MM.1S (cell line): ENCODE measurements around the gene FMN2.

Experiments used
- DNase-seq: peaks from one replicate; pipeline ENCODE4 v3.0.0-alpha.2; 2015
- H2AFZ ChIP-seq: fragments of 300-600 bp; sonication (generic); 2 replicates; pipeline ENCODE4 v1.6.0; 2016; ENCODE audit warnings: antibody characterized with exemption, low read length
- H3F3A ChIP-seq: fragments of 300-600 bp; sonication (generic); 2 replicates; pipeline ENCODE4 v1.6.1; 2016; ENCODE audit warnings: mild to moderate bottlenecking, antibody characterized with exemption, low read length, moderate library complexity, mixed read lengths; ENCODE audit not compliant: insufficient read depth
- H3K27ac ChIP-seq: fragments of 300-600 bp; sonication (generic); 2 replicates; pipeline ENCODE4 v1.5.1; 2016; ENCODE audit warnings: mild to moderate bottlenecking, low read length
- H3K27me3 ChIP-seq: fragments of 300-600 bp; sonication (generic); replicated peaks from 2 replicates; pipeline ENCODE4 v1.6.0; 2016; ENCODE audit warnings: low read length; ENCODE audit not compliant: insufficient read depth
- H3K36me3 ChIP-seq: fragments of 300-600 bp; sonication (generic); replicated peaks from 2 replicates; pipeline ENCODE4 v1.6.1; 2016; ENCODE audit warnings: mild to moderate bottlenecking, low read length, mixed read lengths; ENCODE audit not compliant: insufficient read depth
- H3K4me1 ChIP-seq: fragments of 300-600 bp; sonication (generic); 2 replicates; pipeline ENCODE4 v1.6.1; 2016; ENCODE audit warnings: low read length, mixed read lengths
- H3K4me2 ChIP-seq: fragments of 300-600 bp; sonication (generic); 2 replicates; pipeline ENCODE4 v1.6.0; 2016; ENCODE audit warnings: low read depth, low read length
- H3K4me3 ChIP-seq: fragments of 300-600 bp; sonication (generic); 2 replicates; pipeline ENCODE4 v1.5.1; 2016; ENCODE audit warnings: low read length, mixed read lengths
- H3K79me2 ChIP-seq: fragments of 300-600 bp; sonication (generic); 2 replicates; pipeline ENCODE4 v1.6.1; 2016; ENCODE audit warnings: mixed run types, low read length, mixed read lengths
- H3K9ac ChIP-seq: fragments of 300-600 bp; sonication (generic); 2 replicates; pipeline ENCODE4 v1.6.1; 2016; ENCODE audit warnings: low read length, mixed read lengths
- H3K9me2 ChIP-seq: fragments of 300-600 bp; sonication (generic); replicated peaks from 2 replicates; pipeline ENCODE4 v1.6.1; 2016; ENCODE audit warnings: mild to moderate bottlenecking, low read length, mixed read lengths; ENCODE audit not compliant: insufficient read depth
- H3K9me3 ChIP-seq: fragments of 300-600 bp; sonication (generic); replicated peaks from 2 replicates; pipeline ENCODE4 v1.6.1; 2016; ENCODE audit warnings: mild to moderate bottlenecking, low read length, mixed read lengths; ENCODE audit not compliant: insufficient read depth
- H4K20me1 ChIP-seq: fragments of 300-600 bp; sonication (generic); 2 replicates; pipeline ENCODE4 v1.6.1; 2016; ENCODE audit warnings: mild to moderate bottlenecking, low read length, moderate library complexity, mixed read lengths; ENCODE audit not compliant: insufficient read depth
- EZH2 ChIP-seq: fragments of 300-600 bp; sonication (generic); optimal IDR thresholded peaks from 2 replicates; pipeline ENCODE3; 2017; ENCODE audit warnings: low read depth, mild to moderate bottlenecking, antibody characterized with exemption, low read length, mixed read lengths
- EZH2phosphoT487 ChIP-seq: fragments of 300-600 bp; sonication (generic); IDR thresholded peaks from 2 replicates; pipeline ENCODE4 v1.6.1; 2018; ENCODE audit warnings: antibody characterized with exemption, low read length
- TF ChIP-seq, protein P1 (sequence below): fragments of 300-600 bp; sonication (generic); IDR thresholded peaks from 2 replicates; pipeline ENCODE4 v1.5.1; 2016; ENCODE audit warnings: antibody characterized with exemption, low read length, mixed read lengths

The FMN2 gene

DNA sequence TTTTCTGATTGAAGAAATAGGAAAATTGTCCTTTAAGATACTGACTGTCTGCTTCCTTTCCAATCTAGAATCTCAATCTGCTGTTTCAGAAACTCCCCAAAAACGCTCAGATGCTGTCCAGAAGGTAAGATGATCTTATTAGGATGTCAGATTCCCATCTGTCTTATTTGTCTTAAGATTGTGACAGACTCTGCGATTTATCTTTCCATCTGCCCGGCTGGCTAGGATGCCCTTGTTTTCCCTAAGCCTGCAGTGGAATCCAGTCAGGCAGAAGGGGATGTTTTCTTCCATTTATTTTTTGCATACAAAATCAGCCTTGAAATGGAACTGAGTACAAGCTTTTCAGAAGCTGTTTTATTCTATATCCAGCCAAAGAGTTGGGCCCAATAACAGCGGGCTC lies 96.5 kb downstream of the FMN2 start:
- Histone ChIP-seq H3K4me1 (no peaks in the 10 kb centered on the region), H2AFZ (no peak overlapping the region), H3K27me3 (no peaks in the 10 kb centered on the region), H3F3A (no peaks in the 10 kb centered on the region), H3K4me3 (no peak overlapping the region), H3K9me3 (no peaks in the 10 kb centered on the region), H3K27ac (no peak overlapping the region), H3K9me2 (no peaks in the 10 kb centered on the region), H3K9ac (no peak overlapping the region), H3K79me2 (no peaks in the 10 kb centered on the region), H4K20me1 (no peaks in the 10 kb centered on the region), H3K4me2 (no peak overlapping the region), H3K36me3 (no peaks in the 10 kb centered on the region)
- no peak for DNase-seq
- TF ChIP-seq, protein P1, sequence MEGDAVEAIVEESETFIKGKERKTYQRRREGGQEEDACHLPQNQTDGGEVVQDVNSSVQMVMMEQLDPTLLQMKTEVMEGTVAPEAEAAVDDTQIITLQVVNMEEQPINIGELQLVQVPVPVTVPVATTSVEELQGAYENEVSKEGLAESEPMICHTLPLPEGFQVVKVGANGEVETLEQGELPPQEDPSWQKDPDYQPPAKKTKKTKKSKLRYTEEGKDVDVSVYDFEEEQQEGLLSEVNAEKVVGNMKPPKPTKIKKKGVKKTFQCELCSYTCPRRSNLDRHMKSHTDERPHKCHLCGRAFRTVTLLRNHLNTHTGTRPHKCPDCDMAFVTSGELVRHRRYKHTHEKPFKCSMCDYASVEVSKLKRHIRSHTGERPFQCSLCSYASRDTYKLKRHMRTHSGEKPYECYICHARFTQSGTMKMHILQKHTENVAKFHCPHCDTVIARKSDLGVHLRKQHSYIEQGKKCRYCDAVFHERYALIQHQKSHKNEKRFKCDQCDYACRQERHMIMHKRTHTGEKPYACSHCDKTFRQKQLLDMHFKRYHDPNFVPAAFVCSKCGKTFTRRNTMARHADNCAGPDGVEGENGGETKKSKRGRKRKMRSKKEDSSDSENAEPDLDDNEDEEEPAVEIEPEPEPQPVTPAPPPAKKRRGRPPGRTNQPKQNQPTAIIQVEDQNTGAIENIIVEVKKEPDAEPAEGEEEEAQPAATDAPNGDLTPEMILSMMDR = no peak
- TF ChIP-seq EZH2 = no peak
- TF ChIP-seq EZH2phosphoT487 = no peak

DNA sequence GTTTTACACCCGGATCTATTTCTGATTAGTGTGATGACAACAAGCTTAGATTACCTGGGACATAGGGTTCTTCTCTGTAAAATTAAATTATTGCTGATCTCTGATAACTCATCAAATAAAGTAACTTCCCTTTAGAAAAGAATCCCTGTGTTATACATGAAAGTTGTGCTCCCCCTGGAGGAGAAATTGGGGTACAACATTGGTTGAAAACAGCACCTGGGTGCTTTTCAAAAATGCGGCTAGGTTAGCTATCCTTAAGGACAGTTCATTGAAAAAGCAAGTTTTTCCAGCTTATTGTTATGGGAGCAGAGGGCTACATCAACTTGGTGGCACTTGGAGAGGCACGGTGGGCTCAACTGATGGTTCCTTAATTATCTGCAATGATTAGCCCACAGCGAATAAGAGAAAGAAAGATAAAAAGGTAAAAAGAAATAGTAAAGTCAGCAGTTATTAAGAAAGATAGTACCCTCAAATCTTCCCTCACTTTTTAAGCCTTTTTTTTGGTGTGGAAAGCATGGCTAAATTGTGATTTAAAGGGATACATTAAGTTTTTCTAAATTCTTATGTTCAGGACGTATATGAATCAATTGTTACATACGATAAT lies 97.8 kb downstream of the FMN2 start:
- peak; percentile 60 for DNase-seq
- no peaks in the 10 kb centered on the region for H4K20me1 ChIP-seq
- no peak overlapping the region for H3K9ac ChIP-seq
- no peaks in the 10 kb centered on the region for H3K9me3 ChIP-seq
- no peaks in the 10 kb centered on the region for H3K36me3 ChIP-seq
- TF ChIP-seq, protein P1 = peak; percentile 92
- TF ChIP-seq EZH2phosphoT487 = no peak
- TF ChIP-seq EZH2 = no peak
- H3K4me3 ChIP-seq = no peak overlapping the region
- H3K27me3 ChIP-seq = no peaks in the 10 kb centered on the region
- H3K27ac ChIP-seq = no peak overlapping the region
- no peaks in the 10 kb centered on the region for H3F3A ChIP-seq
- no peak overlapping the region for H2AFZ ChIP-seq
- no peaks in the 10 kb centered on the region for H3K4me1 ChIP-seq
- no peaks in the 10 kb centered on the region for H3K9me2 ChIP-seq
- no peaks in the 10 kb centered on the region for H3K79me2 ChIP-seq
- no peak overlapping the region for H3K4me2 ChIP-seq

DNA sequence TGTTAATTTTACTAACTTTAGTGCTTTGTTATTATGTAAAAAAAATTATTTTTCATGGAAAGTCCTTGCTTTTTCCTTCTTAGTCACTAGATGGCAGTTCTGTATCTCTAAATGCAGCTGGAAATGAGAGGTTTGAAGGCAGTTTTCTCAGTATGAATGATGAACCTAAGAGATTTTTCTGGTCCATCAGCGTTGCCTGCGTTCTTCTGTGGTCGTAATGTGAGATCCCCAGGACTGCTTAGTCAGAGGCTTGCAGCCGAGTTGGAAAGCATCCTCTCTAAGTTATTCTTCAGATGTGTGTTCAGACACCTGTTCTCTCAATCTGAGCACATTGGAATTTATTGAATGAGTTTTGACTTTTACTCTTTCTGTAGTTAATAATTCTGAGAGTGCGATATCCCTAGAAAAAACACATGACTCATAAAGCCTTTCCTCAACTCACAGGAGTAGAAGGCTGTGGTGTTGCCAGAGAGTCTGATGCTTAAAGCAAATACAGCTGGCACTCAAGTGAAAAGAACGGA lies 99.3 kb downstream of the FMN2 start:
- Histone ChIP-seq H3K4me3 (no peak overlapping the region), H4K20me1 (no peaks in the 10 kb centered on the region), H3K9me2 (no peaks in the 10 kb centered on the region), H3K27ac (no peak overlapping the region), H3F3A (no peaks in the 10 kb centered on the region), H3K27me3 (no peaks in the 10 kb centered on the region), H3K4me2 (no peak overlapping the region), H2AFZ (no peak overlapping the region), H3K4me1 (no peaks in the 10 kb centered on the region), H3K79me2 (no peaks in the 10 kb centered on the region), H3K9me3 (no peaks in the 10 kb centered on the region), H3K36me3 (no peaks in the 10 kb centered on the region), H3K9ac (no peak overlapping the region)
- TF ChIP-seq, protein P1 = peak; percentile 44
- TF ChIP-seq EZH2 = no peak
- peak; percentile 47 for DNase-seq
